HepG2 (cell line): Measurements from ENCODE around the gene PNO1. TPM values are rescaled to one million over a fixed set of nuclear protein-coding genes. Genes with fewer than 3 reads are reported as not detected.

ENCODE experiments used
- FOXA3 ChIP-seq: IDR thresholded peaks from 2 replicates; pipeline ENCODE4 v1.6.1; 2016; ENCODE audit warnings: missing genetic modification reagents, missing compliant biosample characterization
- GZF1 ChIP-seq: sonication (generic); formaldehyde crosslinking; IDR thresholded peaks from 2 replicates; pipeline ENCODE4 v1.5.1; 2020; ENCODE audit warnings: mild to moderate bottlenecking, missing genetic modification reagents
- HOXA5 ChIP-seq: sonication (generic); formaldehyde crosslinking; IDR thresholded peaks from 2 replicates; pipeline ENCODE4 v1.4.0; 2020; ENCODE audit warnings: missing genetic modification reagents
- ISL2 ChIP-seq: sonication (generic); formaldehyde crosslinking; IDR thresholded peaks from 2 replicates; pipeline ENCODE4 v1.5.0; 2020; ENCODE audit warnings: missing genetic modification reagents
- KLF12 ChIP-seq: sonication (generic); formaldehyde crosslinking; IDR thresholded peaks from 2 replicates; pipeline ENCODE4 v1.4.0; 2020; ENCODE audit warnings: missing genetic modification reagents, borderline replicate concordance
- MTF1 ChIP-seq: sonication (generic); formaldehyde crosslinking; IDR thresholded peaks from 2 replicates; pipeline ENCODE4 v1.5.0; 2020; ENCODE audit warnings: missing genetic modification reagents
- MYNN ChIP-seq: sonication (generic); formaldehyde crosslinking; IDR thresholded peaks from 2 replicates; pipeline ENCODE4 v1.4.0; 2020; ENCODE audit warnings: mild to moderate bottlenecking, low read depth, missing genetic modification reagents
- MZF1 ChIP-seq: sonication (generic); formaldehyde crosslinking; IDR thresholded peaks from 2 replicates; pipeline ENCODE4 v1.8.1; 2023; ENCODE audit warnings: mild to moderate bottlenecking, missing genetic modification reagents, borderline replicate concordance
- NFYC ChIP-seq: IDR thresholded peaks from 2 replicates; pipeline ENCODE4 v1.6.1; 2016; ENCODE audit warnings: missing genetic modification reagents, missing compliant biosample characterization
- POLR2G ChIP-seq: fragments of 200-400 bp; formaldehyde crosslinking; IDR thresholded peaks from 2 replicates; pipeline ENCODE4 v1.6.1; 2018; ENCODE audit warnings: mild to moderate bottlenecking, low read depth, low read length, moderate library complexity
- RFX3 ChIP-seq: IDR thresholded peaks from 2 replicates; pipeline ENCODE4 v1.6.1; 2016; ENCODE audit warnings: missing biosample characterization, missing genetic modification reagents
- TGIF2 ChIP-seq: IDR thresholded peaks from 2 replicates; pipeline ENCODE4 v1.6.1; 2016; ENCODE audit warnings: control low read depth, missing compliant biosample characterization
- THYN1 ChIP-seq: sonication (generic); formaldehyde crosslinking; IDR thresholded peaks from 2 replicates; pipeline ENCODE4 v1.8.1; 2023; ENCODE audit warnings: low read depth, mild to moderate bottlenecking, moderate library complexity, missing genetic modification reagents, borderline replicate concordance
- ZBTB21 ChIP-seq: sonication (generic); formaldehyde crosslinking; IDR thresholded peaks from 2 replicates; pipeline ENCODE4 v1.4.0; 2020; ENCODE audit warnings: missing genetic modification reagents
- ZMYM4 ChIP-seq: sonication (generic); formaldehyde crosslinking; IDR thresholded peaks from 2 replicates; pipeline ENCODE4 v1.8.1; 2023; ENCODE audit warnings: mild to moderate bottlenecking, missing genetic modification reagents
- ZNF138 ChIP-seq: sonication (generic); formaldehyde crosslinking; IDR thresholded peaks from 2 replicates; pipeline ENCODE4 v1.5.0; 2020; ENCODE audit warnings: mild to moderate bottlenecking, low read depth, missing genetic modification reagents
- ZNF335 ChIP-seq: sonication (generic); formaldehyde crosslinking; IDR thresholded peaks from 2 replicates; pipeline ENCODE4 v1.4.0; 2020; ENCODE audit warnings: missing genetic modification reagents
- ZNF430 ChIP-seq: sonication (generic); formaldehyde crosslinking; IDR thresholded peaks from 2 replicates; pipeline ENCODE4 v1.9.0; 2021; ENCODE audit warnings: mild to moderate bottlenecking, missing genetic modification reagents
- ZNF563 ChIP-seq: sonication (generic); formaldehyde crosslinking; IDR thresholded peaks from 2 replicates; pipeline ENCODE4 v1.8.0; 2022; ENCODE audit warnings: mild to moderate bottlenecking, moderate library complexity, missing genetic modification reagents
- ZNF572 ChIP-seq: sonication (generic); formaldehyde crosslinking; IDR thresholded peaks from 2 replicates; pipeline ENCODE4 v1.5.1; 2020; ENCODE audit warnings: mild to moderate bottlenecking, missing genetic modification reagents
- ZNF878 ChIP-seq: sonication (generic); formaldehyde crosslinking; IDR thresholded peaks from 2 replicates; pipeline ENCODE4 v1.8.1; 2023; ENCODE audit warnings: mild to moderate bottlenecking, missing genetic modification reagents, moderate library complexity
- ZSCAN21 ChIP-seq: sonication (generic); formaldehyde crosslinking; IDR thresholded peaks from 2 replicates; pipeline ENCODE4 v1.8.0; 2022; ENCODE audit warnings: mild to moderate bottlenecking, missing genetic modification reagents, moderate library complexity, borderline replicate concordance
- ZSCAN30 ChIP-seq: sonication (generic); formaldehyde crosslinking; IDR thresholded peaks from 2 replicates; pipeline ENCODE4 v1.5.0; 2020; ENCODE audit warnings: mild to moderate bottlenecking, missing genetic modification reagents
- polyA plus RNA-seq, 8 experiments: library from polyadenylated mRNA; depleted of rRNA in 3 of 8; stranded (reverse) in 7 of 8; unstranded in 1 of 8; fragments of >200 nt; fragmentation: Illumina TruSeq in 4 of 8; extraction: Trizol in 4 of 8; gene quantifications; 2 replicates each; pipeline versions ENCODE4 v1.2.1 to v1.2.3, GENCODE V29; 2011 to 2016; ENCODE audit warnings: low read depth in 4 of 8, missing spikeins in 1 of 8, mixed read lengths in 1 of 8; ENCODE audit not compliant: insufficient read depth in 1 of 8
- total RNA-seq, 5 experiments: library from RNA; depleted of rRNA; stranded (reverse); fragments of >200 nt; fragmentation: Illumina TruSeq; extraction: Trizol; gene quantifications; 2 replicates each; pipeline ENCODE4 v1.2.3, GENCODE V29; 2016; ENCODE audit warnings: low read depth in 1 of 5
- TF ChIP-seq, protein P1 (sequence below), 2 experiments: sonication (generic) in 1 of 2; formaldehyde crosslinking in 1 of 2; IDR thresholded peaks; 2 replicates each; pipeline versions ENCODE4 v1.4.0 to v1.6.1; 2018 to 2020; ENCODE audit warnings: missing genetic modification reagents in 2 of 2, borderline replicate concordance in 1 of 2, low read depth in 1 of 2, mild to moderate bottlenecking in 1 of 2, missing biosample characterization in 1 of 2
- TF ChIP-seq, protein P2 (sequence below): sonication (generic); formaldehyde crosslinking; IDR thresholded peaks from 2 replicates; pipeline ENCODE4 v1.4.0; 2020; ENCODE audit warnings: missing genetic modification reagents

The PNO1 gene
- total and polyA plus RNA-seq, 2 of the 13 experiments (the other 11 are each of a cell fraction or from before 2014, with no cell fraction given) = 12.8 to 48.5 TPM

DNA sequence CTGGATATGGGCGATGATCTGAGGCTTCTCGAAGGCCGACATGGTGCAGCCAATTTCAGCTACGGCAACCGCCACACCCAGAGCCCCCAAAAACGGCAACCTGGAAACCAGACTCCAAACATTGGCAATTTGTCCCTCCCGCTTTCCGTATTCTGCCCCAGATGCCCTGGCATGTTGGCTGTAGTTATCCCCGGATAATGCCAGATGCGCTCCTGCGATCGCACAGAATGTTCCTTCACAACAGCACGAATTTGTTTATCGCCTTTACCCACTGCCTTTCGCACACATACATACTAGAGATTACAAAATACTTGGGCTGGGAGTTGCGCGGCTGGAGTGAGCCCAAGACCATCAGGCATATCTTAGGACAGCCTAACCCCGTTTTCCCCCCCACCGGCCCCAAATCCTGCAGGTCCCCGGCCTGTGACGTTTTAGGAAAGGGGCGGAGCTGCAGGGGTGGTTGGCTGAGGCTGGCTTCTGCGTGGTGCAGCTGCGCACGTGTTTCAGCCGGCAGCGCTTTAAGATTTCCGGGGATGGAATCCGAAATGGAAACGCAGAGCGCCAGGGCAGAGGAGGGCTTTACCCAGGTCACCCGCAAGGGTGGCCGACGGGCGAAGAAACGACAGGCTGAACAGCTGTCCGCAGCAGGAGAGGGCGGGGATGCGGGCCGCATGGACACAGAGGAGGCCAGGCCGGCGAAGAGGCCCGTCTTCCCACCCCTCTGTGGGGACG is at the start of gene PNO1 (continued):
- TF ChIP-seq, protein P1, sequence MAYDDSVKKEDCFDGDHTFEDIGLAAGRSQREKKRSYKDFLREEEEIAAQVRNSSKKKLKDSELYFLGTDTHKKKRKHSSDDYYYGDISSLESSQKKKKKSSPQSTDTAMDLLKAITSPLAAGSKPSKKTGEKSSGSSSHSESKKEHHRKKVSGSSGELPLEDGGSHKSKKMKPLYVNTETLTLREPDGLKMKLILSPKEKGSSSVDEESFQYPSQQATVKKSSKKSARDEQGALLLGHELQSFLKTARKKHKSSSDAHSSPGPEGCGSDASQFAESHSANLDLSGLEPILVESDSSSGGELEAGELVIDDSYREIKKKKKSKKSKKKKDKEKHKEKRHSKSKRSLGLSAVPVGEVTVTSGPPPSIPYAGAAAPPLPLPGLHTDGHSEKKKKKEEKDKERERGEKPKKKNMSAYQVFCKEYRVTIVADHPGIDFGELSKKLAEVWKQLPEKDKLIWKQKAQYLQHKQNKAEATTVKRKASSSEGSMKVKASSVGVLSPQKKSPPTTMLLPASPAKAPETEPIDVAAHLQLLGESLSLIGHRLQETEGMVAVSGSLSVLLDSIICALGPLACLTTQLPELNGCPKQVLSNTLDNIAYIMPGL (CRISPR knock-in tag; IDR thresholded peaks at IDR 0.05; ENCODE audit: borderline replicate concordance in 1 of 2, low read depth in 1 of 2) = peak; percentile 82 to 92; a peak in 3 of 4 replicates
- 0 out of 2 replicates have a peak, but pooled peaks have one; percentile 42 for TF ChIP-seq KLF12 (CRISPR knock-in tag)
- 0 out of 2 replicates have a peak, but pooled peaks have one; percentile 56 for TF ChIP-seq ZBTB21
- 0 out of 2 replicates have a peak, but pooled peaks have one; percentile 56 for TF ChIP-seq ZNF563 (CRISPR knock-in tag)
- TF ChIP-seq HOXA5 (CRISPR knock-in tag) = no peak
- peak; percentile 41; the same call in 1 of the 2 replicates for TF ChIP-seq ZNF138 (CRISPR knock-in tag)
- no peak for TF ChIP-seq ZSCAN30 (CRISPR knock-in tag)
- TF ChIP-seq NFYC (CRISPR knock-in tag) = peak; percentile 78
- TF ChIP-seq FOXA3 (CRISPR knock-in tag) = peak; percentile 56; the same call in 1 of the 2 replicates
- peak; percentile 84; the same call in 1 of the 2 replicates for TF ChIP-seq ZMYM4 (CRISPR knock-in tag)
- peak; percentile 90 for TF ChIP-seq POLR2G
- TF ChIP-seq, protein P2, sequence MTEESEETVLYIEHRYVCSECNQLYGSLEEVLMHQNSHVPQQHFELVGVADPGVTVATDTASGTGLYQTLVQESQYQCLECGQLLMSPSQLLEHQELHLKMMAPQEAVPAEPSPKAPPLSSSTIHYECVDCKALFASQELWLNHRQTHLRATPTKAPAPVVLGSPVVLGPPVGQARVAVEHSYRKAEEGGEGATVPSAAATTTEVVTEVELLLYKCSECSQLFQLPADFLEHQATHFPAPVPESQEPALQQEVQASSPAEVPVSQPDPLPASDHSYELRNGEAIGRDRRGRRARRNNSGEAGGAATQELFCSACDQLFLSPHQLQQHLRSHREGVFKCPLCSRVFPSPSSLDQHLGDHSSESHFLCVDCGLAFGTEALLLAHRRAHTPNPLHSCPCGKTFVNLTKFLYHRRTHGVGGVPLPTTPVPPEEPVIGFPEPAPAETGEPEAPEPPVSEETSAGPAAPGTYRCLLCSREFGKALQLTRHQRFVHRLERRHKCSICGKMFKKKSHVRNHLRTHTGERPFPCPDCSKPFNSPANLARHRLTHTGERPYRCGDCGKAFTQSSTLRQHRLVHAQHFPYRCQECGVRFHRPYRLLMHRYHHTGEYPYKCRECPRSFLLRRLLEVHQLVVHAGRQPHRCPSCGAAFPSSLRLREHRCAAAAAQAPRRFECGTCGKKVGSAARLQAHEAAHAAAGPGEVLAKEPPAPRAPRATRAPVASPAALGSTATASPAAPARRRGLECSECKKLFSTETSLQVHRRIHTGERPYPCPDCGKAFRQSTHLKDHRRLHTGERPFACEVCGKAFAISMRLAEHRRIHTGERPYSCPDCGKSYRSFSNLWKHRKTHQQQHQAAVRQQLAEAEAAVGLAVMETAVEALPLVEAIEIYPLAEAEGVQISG (CRISPR knock-in tag) = peak; percentile 77
- TF ChIP-seq MTF1 (CRISPR knock-in tag) = no peak
- TF ChIP-seq ZNF430 = peak; percentile 87; the same call in 1 of the 2 replicates
- no peak for TF ChIP-seq THYN1 (CRISPR knock-in tag)
- TF ChIP-seq RFX3 (CRISPR knock-in tag) = peak; percentile 48; the same call in 1 of the 2 replicates
- no peak for TF ChIP-seq GZF1
- peak; percentile 88; the same call in 1 of the 2 replicates for TF ChIP-seq TGIF2 (CRISPR knock-in tag)
- TF ChIP-seq ZNF878 (CRISPR knock-in tag) = peak; percentile 82; the same call in 1 of the 2 replicates
- no peak for TF ChIP-seq MYNN
- TF ChIP-seq ISL2 = peak; percentile 59; the same call in 1 of the 2 replicates
- peak; percentile 85 for TF ChIP-seq ZSCAN21
- no peak for TF ChIP-seq MZF1 (CRISPR knock-in tag)
- TF ChIP-seq ZNF572 (CRISPR knock-in tag) = peak; percentile 91; the same call in 1 of the 2 replicates
- TF ChIP-seq ZNF335 (CRISPR knock-in tag) = peak; percentile 100
